Measurements from ENCODE around the gene ITIH1. TPM values are rescaled to one million over a fixed set of nuclear protein-coding genes. Genes with fewer than 3 reads are reported as not detected.
A peak's percentile ranks its signal among the peaks of the same experiment; 100 is the strongest.

ITIH1 gene
- total RNA-seq, 1 experiment from 2014 or later: 0.31 TPM

GRCh38 chr3:52831500-52832301, 54.3 kb downstream of the ITIH1 start:
- H3K27ac ChIP-seq (ENCODE audit: low read length): no peak overlapping the region

GRCh38 chr3:52833202-52833601, 55.8 kb downstream of the ITIH1 start:
- DNase-seq (ENCODE audit: low read depth, low spot score) (no peak), ATAC-seq (no peak)
- no TSS peak for BruUV-seq (replicated peaks)
- Histone ChIP-seq H3K9me3 (ENCODE audit: control insufficient read depth, insufficient read depth, low read depth, low read length) (no peaks in the 10 kb centered on the region), H3K27me3 (ENCODE audit: control insufficient read depth, insufficient read depth, low read length) (no peaks in the 10 kb centered on the region), H3K4me3 (ENCODE audit: low read depth in 2 of 2, low read length in 2 of 2) (no peak overlapping the region), H3K36me3 (ENCODE audit: control insufficient read depth, insufficient read depth, low read length) (no peaks in the 10 kb centered on the region), H3K27ac (ENCODE audit: low read length) (no peak overlapping the region), H3K4me1 (ENCODE audit: control insufficient read depth, insufficient read depth, low read length) (peaks cover 6% of the 10 kb centered on the region)
- in situ Hi-C loops (cut with HindIII; ENCODE audit: low pct_unique_long_range_greater_than_20kb, low sequenced_read_pairs): no loop called here
- TF ChIP-seq TCF7L2 (IDR thresholded peaks at IDR 0.05; ENCODE audit: low read depth, low read length) (no peak), REST (IDR thresholded peaks at IDR 0.05; ENCODE audit: insufficient read depth in 1 of 2, low read depth in 2 of 2, low read length in 1 of 2) (no peak)
- ChIA-PET POLR2A (no interaction called here), CTCF (no interaction called here)
- intact Hi-C loops (cut with micrococcal nuclease; ENCODE audit: unreplicated experiment): no loop called here

More at GRCh38 chr3:52831500-52832301, 54.3 kb downstream of the ITIH1 start:
- no TSS peak for BruUV-seq (replicated peaks)
- TF ChIP-seq REST (IDR thresholded peaks at IDR 0.05; ENCODE audit: insufficient read depth in 1 of 2, low read depth in 2 of 2, low read length in 1 of 2) (no peak), CTCF (IDR thresholded peaks at IDR 0.05) (no peak), SIN3A (IDR thresholded peaks at IDR 0.05; ENCODE audit: borderline replicate concordance, insufficient read depth, low read depth, low read length) (no peak), POLR2AphosphoS5 (IDR thresholded peaks at IDR 0.05; ENCODE audit: low read depth, low read length) (no peak), TCF7L2 (IDR thresholded peaks at IDR 0.05; ENCODE audit: low read depth, low read length) (no peak)
- H3K9me3 ChIP-seq (ENCODE audit: control insufficient read depth, insufficient read depth, low read depth, low read length): no peaks in the 10 kb centered on the region
- H3K36me3 ChIP-seq (ENCODE audit: control insufficient read depth, insufficient read depth, low read length): no peaks in the 10 kb centered on the region
- H3K4me1 ChIP-seq (ENCODE audit: control insufficient read depth, insufficient read depth, low read length): peaks cover 6% of the 10 kb centered on the region
- ATAC-seq (peak; percentile 76), DNase-seq (ENCODE audit: low read depth, low spot score) (no peak)
- H3K4me3 ChIP-seq (ENCODE audit: low read depth in 2 of 2, low read length in 2 of 2): no peak overlapping the region
- H3K27me3 ChIP-seq (ENCODE audit: control insufficient read depth, insufficient read depth, low read length): no peaks in the 10 kb centered on the region
- POLR2A ChIA-PET: no interaction called here
- in situ Hi-C loops (cut with HindIII; ENCODE audit: low pct_unique_long_range_greater_than_20kb, low sequenced_read_pairs) (no loop called here), intact Hi-C loops (cut with micrococcal nuclease; ENCODE audit: unreplicated experiment) (no loop called here)
- CTCF ChIA-PET: no interaction called here

All from Panc1 (cell line).